Glutamatergic neuron (in vitro differentiated cells): ENCODE results near the gene ARMS2. TPM values are rescaled to one million over a fixed set of nuclear protein-coding genes. Genes with fewer than 3 reads are reported as not detected.

Experiments used
- DNase-seq: peaks from one replicate; pipeline ENCODE4 v3.0.0; 2022
- H3K27ac Mint-ChIP-seq: one replicate; pipeline ENCODE4 v1.8.0; 2020; ENCODE audit warnings: mild to moderate bottlenecking, mixed read lengths, inconsistent platforms; ENCODE audit not compliant: unreplicated experiment
- H3K27me3 Mint-ChIP-seq: one replicate; pipeline ENCODE4 v1.8.0; 2020; ENCODE audit warnings: mild to moderate bottlenecking, moderate library complexity, mixed read lengths, inconsistent platforms; ENCODE audit not compliant: unreplicated experiment
- H3K36me3 Mint-ChIP-seq: one replicate; pipeline ENCODE4 v1.8.0; 2020; ENCODE audit warnings: mild to moderate bottlenecking, mixed read lengths, inconsistent platforms; ENCODE audit not compliant: unreplicated experiment
- H3K4me1 Mint-ChIP-seq: one replicate; pipeline ENCODE4 v1.8.0; 2020; ENCODE audit warnings: mild to moderate bottlenecking, low read depth, mixed read lengths, inconsistent platforms; ENCODE audit not compliant: unreplicated experiment
- H3K4me3 Mint-ChIP-seq: one replicate; pipeline ENCODE4 v1.8.0; 2020; ENCODE audit warnings: mild to moderate bottlenecking, mixed read lengths, inconsistent platforms; ENCODE audit not compliant: unreplicated experiment
- H3K9me3 Mint-ChIP-seq: one replicate; pipeline ENCODE4 v1.8.0; 2020; ENCODE audit warnings: mild to moderate bottlenecking, moderate library complexity, mixed read lengths, inconsistent platforms; ENCODE audit not compliant: unreplicated experiment
- total RNA-seq: library from RNA; stranded (reverse); fragmentation: NEBNext Ultra II Directional; extraction: Animal tissue kit (Norgen Biotek cat#: 25700); gene quantifications from one replicate; pipeline ENCODE4 v1.2.1, GENCODE V29; 2021; ENCODE audit not compliant: unreplicated experiment
- TF ChIP-seq, protein P1 (sequence below): fragments of 200-600 bp; sonication (generic); IDR thresholded peaks from one replicate; pipeline ENCODE4 v1.5.0; 2021; ENCODE audit not compliant: partially characterized antibody, unreplicated experiment

The ARMS2 gene
- total RNA-seq, 1 donor from 2014 or later = not detected

DNA sequence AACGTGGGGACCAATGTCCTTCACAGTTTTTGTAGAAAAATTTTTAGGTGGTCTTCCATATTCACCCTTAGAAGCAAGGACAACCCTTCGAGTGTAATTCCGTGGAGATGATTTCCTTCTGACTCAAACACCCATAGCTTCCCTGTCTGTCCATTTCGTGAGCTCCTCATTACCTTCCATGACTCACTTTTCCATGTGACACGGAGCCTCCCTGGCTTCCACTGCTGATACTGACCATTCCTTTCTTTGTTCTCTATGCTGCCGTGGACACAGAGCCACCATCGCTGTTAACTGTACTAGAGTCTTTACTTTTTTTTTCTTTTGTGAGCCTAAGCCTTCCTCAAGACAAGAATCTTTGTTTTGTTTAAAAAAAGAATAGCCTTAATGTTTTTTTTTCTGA lies 12.5 kb upstream of the ARMS2 start:
- no peak for DNase-seq
- peaks cover 2% of the 10 kb centered on the region for H3K4me1 Mint-ChIP-seq
- no peak overlapping the region for H3K4me3 Mint-ChIP-seq
- peaks cover 16% of the 10 kb centered on the region for H3K36me3 Mint-ChIP-seq
- H3K9me3 Mint-ChIP-seq = peaks cover 1% of the 10 kb centered on the region
- H3K27me3 Mint-ChIP-seq = no peaks in the 10 kb centered on the region
- TF ChIP-seq, protein P1, sequence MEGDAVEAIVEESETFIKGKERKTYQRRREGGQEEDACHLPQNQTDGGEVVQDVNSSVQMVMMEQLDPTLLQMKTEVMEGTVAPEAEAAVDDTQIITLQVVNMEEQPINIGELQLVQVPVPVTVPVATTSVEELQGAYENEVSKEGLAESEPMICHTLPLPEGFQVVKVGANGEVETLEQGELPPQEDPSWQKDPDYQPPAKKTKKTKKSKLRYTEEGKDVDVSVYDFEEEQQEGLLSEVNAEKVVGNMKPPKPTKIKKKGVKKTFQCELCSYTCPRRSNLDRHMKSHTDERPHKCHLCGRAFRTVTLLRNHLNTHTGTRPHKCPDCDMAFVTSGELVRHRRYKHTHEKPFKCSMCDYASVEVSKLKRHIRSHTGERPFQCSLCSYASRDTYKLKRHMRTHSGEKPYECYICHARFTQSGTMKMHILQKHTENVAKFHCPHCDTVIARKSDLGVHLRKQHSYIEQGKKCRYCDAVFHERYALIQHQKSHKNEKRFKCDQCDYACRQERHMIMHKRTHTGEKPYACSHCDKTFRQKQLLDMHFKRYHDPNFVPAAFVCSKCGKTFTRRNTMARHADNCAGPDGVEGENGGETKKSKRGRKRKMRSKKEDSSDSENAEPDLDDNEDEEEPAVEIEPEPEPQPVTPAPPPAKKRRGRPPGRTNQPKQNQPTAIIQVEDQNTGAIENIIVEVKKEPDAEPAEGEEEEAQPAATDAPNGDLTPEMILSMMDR = no peak
- H3K27ac Mint-ChIP-seq = no peak overlapping the region

- no peaks in the 10 kb centered on the region for H3K27me3 Mint-ChIP-seq
- H3K4me3 Mint-ChIP-seq = no peak overlapping the region
- peaks cover 5% of the 10 kb centered on the region for H3K36me3 Mint-ChIP-seq
- TF ChIP-seq, protein P1 = no peak
- peaks cover 1% of the 10 kb centered on the region for H3K9me3 Mint-ChIP-seq
- H3K27ac Mint-ChIP-seq = no peak overlapping the region
- H3K4me1 Mint-ChIP-seq = peaks cover 5% of the 10 kb centered on the region
- no peak for DNase-seq
These were observed 9.0 kb upstream of the ARMS2 start for GRCh38 chr10:122445469-122445868.

GRCh38 chr10:122445904-122446303 lies 8.5 kb upstream of the ARMS2 start:
- H3K9me3 Mint-ChIP-seq = peaks cover 2% of the 10 kb centered on the region
- H3K27me3 Mint-ChIP-seq = no peaks in the 10 kb centered on the region
- TF ChIP-seq, protein P1 = no peak
- H3K36me3 Mint-ChIP-seq = peaks cover 5% of the 10 kb centered on the region
- peaks cover 5% of the 10 kb centered on the region for H3K4me1 Mint-ChIP-seq
- H3K4me3 Mint-ChIP-seq = no peak overlapping the region
- no peak for DNase-seq
- no peak overlapping the region for H3K27ac Mint-ChIP-seq

GRCh38 chr10:122446668-122447423 lies 7.6 kb upstream of the ARMS2 start:
- peaks cover 3% of the 10 kb centered on the region for H3K9me3 Mint-ChIP-seq
- no peak overlapping the region for H3K27ac Mint-ChIP-seq
- H3K4me1 Mint-ChIP-seq = peaks cover 5% of the 10 kb centered on the region
- TF ChIP-seq, protein P1 = no peak
- H3K36me3 Mint-ChIP-seq = peaks cover 5% of the 10 kb centered on the region
- no peak overlapping the region for H3K4me3 Mint-ChIP-seq
- DNase-seq = no peak
- no peaks in the 10 kb centered on the region for H3K27me3 Mint-ChIP-seq

- no peak overlapping the region for H3K4me3 Mint-ChIP-seq
- H3K36me3 Mint-ChIP-seq = peaks cover 5% of the 10 kb centered on the region
- H3K27ac Mint-ChIP-seq = no peak overlapping the region
- peaks cover 3% of the 10 kb centered on the region for H3K9me3 Mint-ChIP-seq
- H3K27me3 Mint-ChIP-seq = no peaks in the 10 kb centered on the region
- TF ChIP-seq, protein P1 = no peak
- peaks cover 5% of the 10 kb centered on the region for H3K4me1 Mint-ChIP-seq
- no peak for DNase-seq
These were observed 5.9 kb upstream of the ARMS2 start for GRCh38 chr10:122448600-122448999.
